HepG2 (cell line): ENCODE measurements around the gene GLRX5. TPM values are rescaled to one million over a fixed set of nuclear protein-coding genes. Genes with fewer than 3 reads are reported as not detected.

Experiments
- ATF3 ChIP-seq: sonication (generic); formaldehyde crosslinking; IDR thresholded peaks from 2 replicates; pipeline ENCODE4 v1.4.0; 2020; ENCODE audit warnings: missing genetic modification reagents
- ATF7 ChIP-seq, 2 experiments: fragments of 450-650 bp in 1 of 2; sonication (generic) in 1 of 2; formaldehyde crosslinking in 1 of 2; IDR thresholded peaks; 2 replicates each; pipeline versions ENCODE4 v1.4.0 to v1.6.1; 2016 to 2020; ENCODE audit warnings: antibody characterized with exemption in 1 of 2, mild to moderate bottlenecking in 1 of 2, missing genetic modification reagents in 1 of 2
- CCDC6 ChIP-seq: sonication (generic); formaldehyde crosslinking; IDR thresholded peaks from 2 replicates; pipeline ENCODE4 v1.8.1; 2022; ENCODE audit warnings: mild to moderate bottlenecking, missing genetic modification reagents, moderate library complexity
- CEBPG ChIP-seq: IDR thresholded peaks from 2 replicates; pipeline ENCODE4 v1.6.1; 2016
- CREBL2 ChIP-seq: sonication (generic); formaldehyde crosslinking; IDR thresholded peaks from 2 replicates; pipeline ENCODE4 v1.8.1; 2023; ENCODE audit warnings: missing genetic modification reagents, mild to moderate bottlenecking, borderline replicate concordance
- FUBP1 ChIP-seq: sonication (generic); formaldehyde crosslinking; IDR thresholded peaks from 2 replicates; pipeline ENCODE4 v1.5.1; 2020; ENCODE audit warnings: missing genetic modification reagents, mild to moderate bottlenecking, borderline replicate concordance
- HNF1A ChIP-seq, 2 experiments: sonication (generic) in 1 of 2; formaldehyde crosslinking in 1 of 2; IDR thresholded peaks; 2 replicates each; pipeline versions ENCODE4 v1.4.0 to v1.6.1; 2016 to 2020; ENCODE audit warnings: borderline replicate concordance in 1 of 2, low read depth in 1 of 2, mild to moderate bottlenecking in 1 of 2, missing genetic modification reagents in 1 of 2
- MBNL3 ChIP-seq: fragments of 250-450 bp; sonication (Bioruptor Pico); conservative IDR thresholded peaks from 2 replicates; pipeline ENCODE4 v1.8.0; 2022; ENCODE audit warnings: mild to moderate bottlenecking, inconsistent platforms
- MYPOP ChIP-seq: sonication (generic); formaldehyde crosslinking; IDR thresholded peaks from 2 replicates; pipeline ENCODE4 v1.8.1; 2023; ENCODE audit warnings: mild to moderate bottlenecking, moderate library complexity, missing genetic modification reagents
- MZF1 ChIP-seq: sonication (generic); formaldehyde crosslinking; IDR thresholded peaks from 2 replicates; pipeline ENCODE4 v1.8.1; 2023; ENCODE audit warnings: mild to moderate bottlenecking, missing genetic modification reagents, borderline replicate concordance
- PHF8 ChIP-seq: sonication (generic); formaldehyde crosslinking; IDR thresholded peaks from 2 replicates; pipeline ENCODE4 v1.5.0; 2020; ENCODE audit warnings: missing genetic modification reagents
- SIN3B ChIP-seq: fragments of 150-350 bp; IDR thresholded peaks from 2 replicates; pipeline ENCODE4 v1.6.1; 2014; ENCODE audit warnings: low read length
- SOX6 ChIP-seq, 2 experiments: fragments of 450-650 bp in 1 of 2; sonication (generic) in 1 of 2; formaldehyde crosslinking in 1 of 2; IDR thresholded peaks; 2 replicates each; pipeline versions ENCODE4 v1.4.0 to v1.6.1; 2017 to 2020; ENCODE audit warnings: antibody characterized with exemption in 1 of 2, mild to moderate bottlenecking in 1 of 2, missing genetic modification reagents in 1 of 2
- TP53 ChIP-seq: sonication (generic); formaldehyde crosslinking; conservative IDR thresholded peaks from 2 replicates; pipeline ENCODE4 v1.4.0; 2020; ENCODE audit warnings: missing genetic modification reagents
- ZBTB26 ChIP-seq: IDR thresholded peaks from 2 replicates; pipeline ENCODE4 v1.6.1; 2016; ENCODE audit warnings: missing compliant biosample characterization, missing genetic modification reagents, borderline replicate concordance
- ZNF558 ChIP-seq: sonication (generic); formaldehyde crosslinking; IDR thresholded peaks from 2 replicates; pipeline ENCODE4 v1.9.0; 2022; ENCODE audit warnings: mild to moderate bottlenecking, missing genetic modification reagents, borderline replicate concordance
- ZNF652 ChIP-seq: IDR thresholded peaks from 2 replicates; pipeline ENCODE4 v1.6.1; 2016; ENCODE audit warnings: low read depth, borderline replicate concordance
- ZNF788 ChIP-seq: sonication (generic); formaldehyde crosslinking; IDR thresholded peaks from 2 replicates; pipeline ENCODE4 v1.5.0; 2020; ENCODE audit warnings: mild to moderate bottlenecking, missing genetic modification reagents, borderline replicate concordance
- polyA plus RNA-seq, 8 experiments: library from polyadenylated mRNA; depleted of rRNA in 3 of 8; stranded (reverse) in 7 of 8; unstranded in 1 of 8; fragments of >200 nt; fragmentation: Illumina TruSeq in 4 of 8; extraction: Trizol in 4 of 8; gene quantifications; 2 replicates each; pipeline versions ENCODE4 v1.2.1 to v1.2.3, GENCODE V29; 2011 to 2016; ENCODE audit warnings: low read depth in 4 of 8, missing spikeins in 1 of 8, mixed read lengths in 1 of 8; ENCODE audit not compliant: insufficient read depth in 1 of 8
- total RNA-seq, 5 experiments: library from RNA; depleted of rRNA; stranded (reverse); fragments of >200 nt; fragmentation: Illumina TruSeq; extraction: Trizol; gene quantifications; 2 replicates each; pipeline ENCODE4 v1.2.3, GENCODE V29; 2016; ENCODE audit warnings: low read depth in 1 of 5

The GLRX5 gene
- total and polyA plus RNA-seq, 2 of the 13 experiments (the other 11 are each of a cell fraction or from before 2014, with no cell fraction given): 122 to 146 TPM

- TF ChIP-seq CCDC6: no peak; the same call in 1 of the 2 replicates
- TF ChIP-seq MBNL3 (CRISPR knock-in tag): no peak
- TF ChIP-seq PHF8 (CRISPR knock-in tag): no peak
- no peak for TF ChIP-seq SOX6 (IDR thresholded peaks at IDR 0.05)
- no peak for TF ChIP-seq SOX6 (CRISPR knock-in tag; IDR thresholded peaks at IDR 0.05)
- no peak for TF ChIP-seq MYPOP (CRISPR knock-in tag)
- no peak for TF ChIP-seq ZNF652
- TF ChIP-seq ZBTB26 (CRISPR knock-in tag): no peak
- no peak for TF ChIP-seq FUBP1 (CRISPR knock-in tag)
- no peak for TF ChIP-seq TP53 (CRISPR knock-in tag)
- no peak for TF ChIP-seq ATF3
- 0 out of 2 replicates have a peak, but pooled peaks have one; percentile 6 for TF ChIP-seq CEBPG (CRISPR knock-in tag)
- no peak for TF ChIP-seq ATF7 (IDR thresholded peaks at IDR 0.05)
- no peak for TF ChIP-seq ATF7 (CRISPR knock-in tag; IDR thresholded peaks at IDR 0.05)
- TF ChIP-seq CREBL2 (CRISPR knock-in tag): no peak
- no peak; the same call in 1 of the 2 replicates for TF ChIP-seq HNF1A (IDR thresholded peaks at IDR 0.05; ENCODE audit: low read depth)
- 0 out of 2 replicates have a peak, but pooled peaks have one; percentile 13 for TF ChIP-seq HNF1A (CRISPR knock-in tag; IDR thresholded peaks at IDR 0.05; ENCODE audit: borderline replicate concordance)
- no peak for TF ChIP-seq ZNF558 (CRISPR knock-in tag)
- no peak for TF ChIP-seq SIN3B
- TF ChIP-seq ZNF788 (CRISPR knock-in tag): no peak; the same call in 1 of the 2 replicates
- no peak for TF ChIP-seq MZF1 (CRISPR knock-in tag)
Measured at GRCh38 chr14:95523815-95524448, 10.9 kb upstream of the GLRX5 start (continued).
